ENCODE data around the gene PATZ1.

The PATZ1 gene

GRCh38 chr22:31302006-31302405, 44.1 kb downstream of the PATZ1 start:
- Mint-ChIP-seq H3K4me1 (ENCODE audit: low read depth) (peaks cover 63% of the 10 kb centered on the region), H3K27ac (peak overlapping the region; percentile 46), H3K4me3 (no peak overlapping the region), H3K27me3 (no peaks in the 10 kb centered on the region), H3K36me3 (peaks cover 2% of the 10 kb centered on the region), H3K9me3 (ENCODE audit: low read depth) (no peaks in the 10 kb centered on the region)

GRCh38 chr22:31300896-31301295, 45.2 kb downstream of the PATZ1 start:
- peak overlapping the region; percentile 25 for H3K27ac Mint-ChIP-seq
- H3K36me3 Mint-ChIP-seq: peaks cover 2% of the 10 kb centered on the region
- H3K4me3 Mint-ChIP-seq: no peak overlapping the region
- peaks cover 66% of the 10 kb centered on the region for H3K4me1 Mint-ChIP-seq (ENCODE audit: low read depth)
- H3K27me3 Mint-ChIP-seq: no peaks in the 10 kb centered on the region
- H3K9me3 Mint-ChIP-seq (ENCODE audit: low read depth): no peaks in the 10 kb centered on the region

DNA sequence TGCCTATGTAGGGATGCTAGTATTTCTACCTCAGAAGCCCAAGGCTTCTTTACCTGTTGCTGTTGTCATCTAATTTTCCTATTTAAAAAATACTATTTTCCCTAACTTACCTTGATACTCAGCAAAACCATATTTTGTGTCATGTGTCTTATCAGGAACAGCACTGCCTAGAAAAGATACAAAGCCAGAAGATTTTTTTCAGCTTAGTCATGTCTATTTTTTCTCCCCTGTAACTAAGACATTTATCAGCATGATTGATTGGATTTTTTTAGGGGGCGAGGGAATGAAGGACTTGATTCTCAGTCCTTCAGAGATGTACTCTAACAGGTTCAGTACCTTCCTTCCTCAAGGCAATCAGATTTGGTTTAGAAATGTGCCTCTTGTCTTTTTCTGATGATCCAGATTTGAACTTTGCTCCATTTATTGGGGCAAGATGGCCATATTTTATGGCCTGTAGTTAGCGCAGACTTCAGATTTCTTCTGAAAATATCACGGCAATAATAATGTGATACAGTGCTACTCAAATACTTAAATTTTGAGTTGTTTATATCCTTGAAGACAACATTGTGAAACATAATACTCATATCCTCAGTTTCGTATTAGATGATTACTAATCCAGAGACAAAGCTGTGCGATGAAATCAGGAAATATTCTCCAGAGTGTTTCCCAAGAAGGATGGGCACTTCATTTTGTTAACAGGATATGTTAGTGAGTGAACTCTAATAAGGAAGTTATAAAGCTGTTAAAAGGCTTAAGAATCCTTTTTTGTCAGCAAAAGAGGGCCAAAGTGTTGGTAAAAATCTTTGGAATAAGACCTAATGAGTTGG, 50.1 kb downstream of the PATZ1 start:
- H3K4me1 Mint-ChIP-seq (ENCODE audit: low read depth): peaks cover 71% of the 10 kb centered on the region
- peak overlapping the region; percentile 92 for H3K27ac Mint-ChIP-seq
- no peaks in the 10 kb centered on the region for H3K27me3 Mint-ChIP-seq
- no peaks in the 10 kb centered on the region for H3K9me3 Mint-ChIP-seq (ENCODE audit: low read depth)
- H3K36me3 Mint-ChIP-seq: peaks cover 2% of the 10 kb centered on the region
- peak overlapping the region; percentile 63 for H3K4me3 Mint-ChIP-seq

DNA sequence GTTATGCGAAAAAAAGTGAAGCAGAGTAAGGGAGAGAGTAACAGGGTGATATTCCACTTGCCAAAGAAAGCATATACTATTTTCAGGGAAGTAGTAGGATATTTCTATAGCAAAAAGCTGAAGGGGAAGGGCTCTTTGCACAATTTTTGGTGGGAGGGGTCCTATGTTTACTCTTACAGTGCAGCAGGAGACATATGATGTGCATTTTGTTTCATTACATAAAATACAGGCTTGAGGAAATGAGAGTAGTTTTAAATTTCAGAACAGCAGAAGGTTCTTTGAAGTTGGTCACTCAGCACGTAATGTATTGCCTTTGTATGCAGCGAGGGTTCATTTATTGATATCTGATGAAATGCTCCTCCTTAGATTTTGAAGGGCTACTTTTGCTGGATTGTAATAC, 50.8 kb downstream of the PATZ1 start:
- peaks cover under 1% of the 10 kb centered on the region for H3K36me3 Mint-ChIP-seq
- H3K9me3 Mint-ChIP-seq (ENCODE audit: low read depth): no peaks in the 10 kb centered on the region
- peak overlapping the region; percentile 63 for H3K4me3 Mint-ChIP-seq
- H3K27ac Mint-ChIP-seq: peak overlapping the region; percentile 92
- no peaks in the 10 kb centered on the region for H3K27me3 Mint-ChIP-seq
- peaks cover 65% of the 10 kb centered on the region for H3K4me1 Mint-ChIP-seq (ENCODE audit: low read depth)

GRCh38 chr22:31292236-31292989, 53.7 kb downstream of the PATZ1 start, which contains the start of gene PIK3IP1:
TSS of gene PIK3IP1 (minus strand) at chr22:31292488. CDS start at chr22:31292344, 144 bp downstream.
- Mint-ChIP-seq H3K27ac (peak within 1 kb of the TSS; percentile 94), H3K27me3 (no peaks in the 10 kb centered on the region), H3K9me3 (ENCODE audit: low read depth) (no peaks in the 10 kb centered on the region), H3K36me3 (peaks cover 4% of the 10 kb centered on the region), H3K4me3 (peak within 1 kb of the TSS; percentile 97), H3K4me1 (ENCODE audit: low read depth) (peaks cover 75% of the 10 kb centered on the region)

DNA sequence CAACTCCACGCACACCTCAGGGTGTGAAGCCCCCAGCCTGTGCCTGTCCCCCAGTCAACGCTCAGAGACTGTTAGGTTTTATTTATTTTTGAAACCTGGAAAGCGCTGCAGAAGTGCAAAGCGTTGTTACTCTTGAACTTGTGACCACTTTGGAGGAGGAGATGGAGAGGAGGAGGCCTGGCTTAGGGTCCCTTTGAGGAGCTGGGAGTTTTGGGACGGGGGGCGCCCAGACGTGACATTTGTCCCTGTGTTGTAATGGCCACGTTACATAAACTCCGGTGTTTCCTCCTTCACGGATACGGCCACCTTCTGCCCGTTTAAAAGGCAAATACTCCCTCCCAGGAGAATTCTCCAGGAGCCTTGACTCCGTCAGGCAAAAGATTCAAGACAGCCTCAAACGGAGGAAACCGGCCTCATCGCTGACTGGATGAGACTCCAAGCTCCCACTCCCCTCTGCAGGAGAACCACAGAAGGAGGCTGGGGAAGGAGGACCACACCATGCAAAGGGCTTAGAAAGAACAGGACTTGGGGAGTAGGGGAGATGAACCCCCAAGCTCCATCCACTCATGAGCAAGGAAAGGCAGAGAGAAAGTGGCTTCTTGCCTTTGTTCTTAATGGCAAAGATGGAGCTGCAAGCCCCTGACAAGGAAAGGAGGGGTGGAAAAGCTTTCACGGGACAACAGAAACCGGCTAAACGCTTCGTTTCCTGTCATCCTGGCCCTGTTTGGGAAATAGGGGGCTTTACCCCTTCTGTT, 54.5 kb downstream of the PATZ1 start:
- peak overlapping the region; percentile 94 for H3K27ac Mint-ChIP-seq
- peaks cover 73% of the 10 kb centered on the region for H3K4me1 Mint-ChIP-seq (ENCODE audit: low read depth)
- no peaks in the 10 kb centered on the region for H3K27me3 Mint-ChIP-seq
- H3K9me3 Mint-ChIP-seq (ENCODE audit: low read depth): no peaks in the 10 kb centered on the region
- H3K36me3 Mint-ChIP-seq: peaks cover 4% of the 10 kb centered on the region
- peak overlapping the region; percentile 97 for H3K4me3 Mint-ChIP-seq

- no peaks in the 10 kb centered on the region for H3K9me3 Mint-ChIP-seq (ENCODE audit: low read depth)
- no peaks in the 10 kb centered on the region for H3K27me3 Mint-ChIP-seq
- peak overlapping the region; percentile 97 for H3K4me3 Mint-ChIP-seq
- H3K27ac Mint-ChIP-seq: peak overlapping the region; percentile 99
- H3K4me1 Mint-ChIP-seq (ENCODE audit: low read depth): peaks cover 70% of the 10 kb centered on the region
- H3K36me3 Mint-ChIP-seq: peaks cover 7% of the 10 kb centered on the region
These were observed 55.4 kb downstream of the PATZ1 start for GRCh38 chr22:31290494-31291471.

GRCh38 chr22:31289344-31289743, 56.8 kb downstream of the PATZ1 start:
- Mint-ChIP-seq H3K27ac (peak overlapping the region; percentile 99), H3K4me1 (ENCODE audit: low read depth) (peaks cover 75% of the 10 kb centered on the region), H3K36me3 (peaks cover 7% of the 10 kb centered on the region), H3K9me3 (ENCODE audit: low read depth) (no peaks in the 10 kb centered on the region), H3K27me3 (no peaks in the 10 kb centered on the region), H3K4me3 (peak overlapping the region; percentile 97)

DNA sequence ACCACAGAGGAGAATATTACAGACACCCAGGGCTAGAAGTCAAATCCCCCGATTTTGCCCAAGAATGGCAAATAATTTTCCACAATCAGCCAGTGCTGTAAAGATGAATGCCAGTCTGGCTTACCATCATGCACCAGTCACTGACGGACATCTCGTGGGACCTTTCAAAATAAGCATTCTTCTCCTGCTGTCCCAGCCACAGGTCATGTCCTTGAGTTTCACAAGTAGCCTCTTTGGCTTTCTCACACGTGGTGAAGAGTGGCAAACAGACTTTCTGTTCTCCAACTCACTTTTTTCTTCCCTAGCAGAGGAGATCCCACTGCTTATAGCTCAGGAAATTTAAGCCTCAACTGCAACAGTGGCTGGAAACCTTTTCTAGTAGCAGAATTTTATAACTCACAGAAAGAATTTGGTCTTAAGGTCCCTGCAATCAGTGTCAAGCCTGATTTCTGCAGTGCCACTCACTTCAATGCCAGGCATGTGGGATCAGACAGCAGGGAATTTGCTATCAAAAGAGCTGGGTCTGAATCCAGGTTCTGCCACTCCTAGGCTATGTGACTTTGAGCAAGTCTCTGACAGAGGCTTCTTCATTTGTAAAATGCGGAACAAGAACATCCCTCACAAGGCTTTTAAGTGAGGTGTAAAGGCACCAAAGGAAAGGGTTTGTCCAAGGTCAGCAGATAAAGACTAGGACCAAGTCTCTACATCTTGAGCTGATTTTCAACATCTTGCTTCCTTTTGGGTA, 57.5 kb downstream of the PATZ1 start:
- H3K36me3 Mint-ChIP-seq: peaks cover 7% of the 10 kb centered on the region

DNA sequence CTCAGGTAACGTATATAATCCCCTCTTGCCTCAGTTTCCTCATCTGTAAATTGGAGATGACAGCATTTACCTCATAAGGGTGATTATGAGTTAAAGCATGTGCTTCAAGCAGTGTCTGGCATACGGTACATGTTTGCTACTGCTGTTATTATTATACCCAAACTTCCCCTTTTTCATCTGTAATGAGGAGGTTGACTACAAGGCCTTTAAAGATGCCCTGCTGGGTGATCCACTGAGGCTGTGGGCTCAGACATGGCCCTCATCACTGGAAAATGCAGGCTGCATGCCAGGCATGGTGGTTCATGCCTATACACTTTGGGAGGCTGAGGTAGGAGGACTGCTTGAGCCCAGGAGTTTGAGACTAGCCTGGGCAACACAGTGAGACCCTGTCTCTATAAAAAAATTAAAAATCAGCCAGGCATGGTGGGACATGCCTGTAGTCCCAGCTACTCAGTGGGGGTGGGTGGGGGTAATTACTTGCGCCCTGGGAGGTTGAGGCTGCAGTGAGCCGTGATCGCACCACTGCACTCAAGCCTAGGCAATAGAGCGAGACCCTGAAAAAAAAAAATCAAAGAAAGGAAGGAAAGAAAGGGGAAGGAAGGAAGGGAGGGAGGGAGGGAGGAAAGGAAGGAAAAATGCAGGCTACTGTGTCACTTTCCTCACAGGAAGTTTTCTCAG, 58.2 kb downstream of the PATZ1 start:
- H3K27ac Mint-ChIP-seq: peak overlapping the region; percentile 99
- H3K36me3 Mint-ChIP-seq: peaks cover 7% of the 10 kb centered on the region
- peak overlapping the region; percentile 97 for H3K4me3 Mint-ChIP-seq
- H3K27me3 Mint-ChIP-seq: no peaks in the 10 kb centered on the region
- peaks cover 79% of the 10 kb centered on the region for H3K4me1 Mint-ChIP-seq (ENCODE audit: low read depth)
- no peaks in the 10 kb centered on the region for H3K9me3 Mint-ChIP-seq (ENCODE audit: low read depth)

More for the DNA sequence above, 57.5 kb downstream of the PATZ1 start:
- Mint-ChIP-seq H3K27ac (peak overlapping the region; percentile 99), H3K27me3 (no peaks in the 10 kb centered on the region), H3K9me3 (ENCODE audit: low read depth) (no peaks in the 10 kb centered on the region), H3K4me3 (peak overlapping the region; percentile 97), H3K4me1 (ENCODE audit: low read depth) (peaks cover 77% of the 10 kb centered on the region)

GRCh38 chr22:31286360-31287255, 59.5 kb downstream of the PATZ1 start:
- Mint-ChIP-seq H3K27ac (peak overlapping the region; percentile 99), H3K4me1 (ENCODE audit: low read depth) (peaks cover 82% of the 10 kb centered on the region), H3K4me3 (peak overlapping the region; percentile 82), H3K36me3 (peaks cover 7% of the 10 kb centered on the region), H3K27me3 (no peaks in the 10 kb centered on the region), H3K9me3 (ENCODE audit: low read depth) (no peaks in the 10 kb centered on the region)

Measured in activated naive CD8-positive, alpha-beta T cell (primary cell).